Raji (cell line): ENCODE data around the gene TTLL3.

Source experiments
- POLR2A ChIP-seq: IDR thresholded peaks from 2 replicates; pipeline ENCODE4 v1.6.1; 2011; ENCODE audit warnings: low read depth, low read length, control low read depth; ENCODE audit not compliant: insufficient read depth

Gene TTLL3

DNA sequence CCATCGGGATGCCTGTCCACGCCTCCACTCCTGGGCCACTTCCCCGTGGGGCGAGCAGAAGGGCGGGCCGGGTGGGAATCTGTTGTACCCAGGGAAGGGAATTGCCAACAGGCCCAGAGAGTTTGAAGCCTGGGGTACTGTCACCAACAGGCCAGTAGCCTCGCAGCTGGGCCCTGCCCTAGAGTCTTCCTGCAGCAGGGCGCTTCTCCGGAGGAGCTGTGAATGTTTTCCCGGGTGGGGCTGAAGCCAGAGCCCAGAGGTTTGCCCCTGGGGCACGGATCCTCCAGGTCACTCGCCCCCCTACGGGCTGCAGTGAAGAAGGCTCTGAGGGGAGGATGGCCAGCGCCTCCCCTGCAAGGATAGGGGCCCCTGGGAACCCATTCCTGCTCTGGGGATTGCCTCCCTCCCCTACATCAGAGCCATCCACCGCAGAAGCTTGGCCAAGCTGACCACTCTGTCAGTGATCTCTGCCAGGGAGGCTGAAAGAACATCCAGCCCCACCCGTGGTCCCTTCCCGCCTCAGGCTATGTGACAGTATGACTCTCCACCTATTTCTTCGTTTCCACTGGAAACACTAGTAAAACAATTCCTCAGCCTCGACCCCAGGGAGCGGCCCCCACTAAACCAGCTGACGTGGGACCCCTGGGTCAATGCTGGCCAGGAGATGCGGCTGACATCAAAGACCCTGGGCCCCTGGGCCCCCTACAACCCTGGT is 53.2 kb downstream of the TTLL3 start:
- TF ChIP-seq POLR2A: no peak

DNA sequence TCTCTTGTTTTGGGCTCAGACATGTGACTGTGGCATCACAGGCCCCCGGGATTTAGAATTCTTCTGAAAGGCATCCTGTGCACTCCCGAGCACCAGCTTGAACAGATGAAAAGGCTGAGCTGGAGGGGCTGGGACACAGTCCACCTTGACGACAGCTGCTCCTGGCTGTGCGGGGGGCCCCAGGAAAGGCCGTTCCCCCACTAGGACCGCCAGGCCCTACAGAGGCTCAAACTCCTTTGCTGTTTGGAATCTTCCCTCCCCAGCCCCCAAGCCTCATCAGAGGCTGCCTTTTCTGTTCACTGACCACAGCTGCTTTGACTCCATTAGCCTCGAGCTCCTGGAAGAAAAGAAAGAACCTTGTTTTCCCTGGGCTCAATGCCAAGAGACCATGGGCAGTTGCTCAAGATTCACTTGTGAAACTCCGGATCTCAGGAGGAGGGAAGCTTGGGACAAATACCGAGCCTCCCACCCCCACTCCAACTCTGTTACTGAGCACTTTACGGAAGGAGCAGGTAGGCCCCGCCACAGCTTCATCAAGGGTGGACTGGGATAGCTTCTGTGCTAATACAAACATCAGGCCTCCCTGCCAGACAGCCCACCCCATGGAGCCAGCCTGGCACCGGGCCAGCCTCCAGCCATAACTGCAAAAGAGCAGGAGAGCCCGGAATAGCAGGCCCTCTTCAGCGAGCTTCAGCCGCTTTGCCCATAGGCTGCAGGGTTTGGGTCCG is 54.3 kb downstream of the TTLL3 start:
- no peak for TF ChIP-seq POLR2A

DNA sequence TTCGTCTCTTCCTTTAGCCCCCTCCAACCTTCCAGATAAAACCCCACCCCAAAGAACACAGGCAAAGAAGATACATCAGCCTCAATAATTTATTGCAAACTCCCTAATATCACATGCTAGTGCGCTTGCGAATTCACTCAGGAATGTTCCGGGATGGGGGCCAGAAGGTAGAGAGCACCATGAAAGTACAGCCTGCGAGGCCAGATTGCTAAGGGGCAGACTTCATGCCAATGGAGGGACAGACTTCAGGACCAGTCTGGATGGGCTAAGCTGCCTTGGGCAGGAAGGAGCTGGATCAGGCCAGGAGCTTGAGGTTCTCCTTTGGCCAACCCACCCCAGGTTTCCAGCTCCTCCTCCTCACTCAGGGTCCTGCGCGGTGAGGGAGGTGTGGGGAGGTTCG is 56.6 kb downstream of the TTLL3 start:
- no peak for TF ChIP-seq POLR2A

DNA sequence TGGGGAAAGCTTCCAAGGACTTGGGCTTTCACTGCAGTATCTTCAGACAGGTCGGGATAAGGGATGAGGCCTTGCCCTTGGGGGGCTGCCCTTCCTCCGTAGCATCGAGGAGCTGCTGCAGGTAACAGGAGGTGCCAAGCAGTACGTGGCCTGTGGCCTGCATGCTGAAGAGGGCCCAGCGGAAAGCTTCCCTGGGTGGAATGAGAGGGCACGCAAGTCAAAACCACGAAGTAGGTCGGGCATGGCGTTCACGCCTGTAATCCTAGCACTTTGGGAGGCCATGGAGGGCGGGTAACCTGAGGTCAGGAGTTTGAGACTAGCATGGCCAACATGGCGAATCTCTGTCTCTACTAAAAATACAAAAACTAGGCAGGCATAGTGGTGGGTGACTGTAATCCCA is 57.0 kb downstream of the TTLL3 start:
- TF ChIP-seq POLR2A: no peak

DNA sequence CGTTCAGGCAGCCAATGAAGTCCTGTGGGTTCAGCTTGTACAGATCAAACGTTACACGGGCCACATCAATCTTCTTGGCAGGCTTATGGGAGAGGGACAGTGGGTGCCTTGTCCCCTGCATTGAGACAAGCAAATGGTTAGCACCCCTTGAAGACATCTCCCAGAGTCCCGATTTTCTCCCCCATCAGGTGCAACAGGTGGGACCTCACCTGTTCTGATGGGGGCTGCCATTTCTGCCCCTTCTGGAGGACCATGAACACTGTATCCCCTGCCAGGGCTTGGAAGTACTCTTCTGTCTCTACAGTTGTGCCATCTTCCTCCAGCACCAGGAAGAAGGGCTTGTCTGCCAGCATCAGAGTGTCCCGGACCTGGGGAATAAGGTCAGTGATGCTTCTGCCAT is 59.9 kb downstream of the TTLL3 start:
- no peak for TF ChIP-seq POLR2A

DNA sequence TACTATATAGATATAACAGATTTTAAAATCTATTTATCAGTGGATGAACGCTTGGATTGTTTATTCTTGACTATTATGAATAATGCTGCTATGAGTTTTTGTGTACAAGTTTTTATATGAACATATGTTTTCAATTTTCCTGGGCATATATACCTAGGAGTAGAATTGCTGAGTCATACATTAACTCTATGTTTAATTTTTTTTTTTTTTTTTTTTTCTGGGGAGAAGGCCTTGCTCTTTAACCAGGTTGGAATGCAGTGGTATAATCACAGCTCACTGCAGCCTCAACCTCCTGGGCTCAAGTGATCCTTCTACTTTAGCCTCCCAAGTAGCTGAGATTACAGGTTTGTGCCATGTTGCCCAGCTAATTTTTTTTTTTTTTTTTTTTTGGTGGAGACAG is 60.9 kb downstream of the TTLL3 start:
- no peak for TF ChIP-seq POLR2A

DNA sequence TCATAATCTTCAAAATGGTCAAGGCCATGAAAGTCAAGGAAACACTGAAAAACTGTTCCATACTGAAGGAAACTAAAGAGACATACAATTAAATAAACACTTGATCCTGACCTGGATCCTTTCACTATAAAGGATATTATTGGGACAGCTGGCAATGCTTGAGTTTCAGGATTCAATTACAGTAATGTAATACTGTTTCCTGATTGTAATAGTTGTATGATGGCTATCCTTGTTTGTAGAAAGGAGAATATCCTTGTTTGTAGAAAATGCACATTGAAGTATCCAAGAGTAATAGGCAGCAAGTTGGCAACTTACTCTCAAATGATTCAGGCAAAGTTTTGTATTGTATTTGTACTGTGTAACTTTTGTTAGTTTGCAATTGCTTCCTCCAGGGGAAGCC is 65.4 kb downstream of the TTLL3 start:
- no peak for TF ChIP-seq POLR2A

DNA sequence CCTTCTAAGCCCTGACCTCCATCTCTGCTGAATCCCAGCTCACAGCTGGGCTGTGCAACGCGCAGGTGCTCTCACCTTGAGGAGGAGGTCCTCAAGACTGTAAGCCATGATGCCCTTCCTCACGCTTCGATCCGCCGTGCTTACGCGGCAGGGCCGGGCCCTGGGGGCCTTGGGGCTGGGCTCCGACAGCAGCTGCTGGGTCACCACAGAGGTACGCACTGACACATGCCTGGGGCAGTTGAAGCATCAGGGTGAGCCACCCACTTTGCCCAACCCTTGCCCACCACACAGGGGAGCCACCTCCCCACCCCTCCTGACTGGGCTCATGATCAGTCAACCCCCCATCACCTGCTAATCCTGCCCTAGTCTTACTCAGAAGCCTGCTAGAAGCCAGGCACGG is 66.9 kb downstream of the TTLL3 start:
- no peak for TF ChIP-seq POLR2A

DNA sequence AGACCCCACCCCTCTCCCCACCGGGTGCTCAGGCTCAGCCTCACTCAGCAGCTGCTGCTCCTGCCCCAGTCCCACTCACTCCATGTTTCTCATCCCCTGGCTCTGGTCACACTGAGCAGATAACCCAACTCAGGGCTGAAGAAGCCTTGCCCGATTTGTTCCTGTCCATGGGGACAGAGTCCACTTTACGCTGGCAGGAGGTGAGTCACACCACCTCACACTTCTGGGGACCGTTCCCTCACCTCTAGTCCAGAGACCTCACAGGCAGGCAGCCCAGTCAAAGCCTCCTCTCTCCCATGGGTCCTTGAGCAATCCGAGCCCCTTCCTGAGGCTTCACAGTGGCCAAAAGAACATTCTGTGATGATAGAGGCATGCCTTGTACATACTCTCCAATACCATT is 68.6 kb downstream of the TTLL3 start:
- TF ChIP-seq POLR2A: no peak

DNA sequence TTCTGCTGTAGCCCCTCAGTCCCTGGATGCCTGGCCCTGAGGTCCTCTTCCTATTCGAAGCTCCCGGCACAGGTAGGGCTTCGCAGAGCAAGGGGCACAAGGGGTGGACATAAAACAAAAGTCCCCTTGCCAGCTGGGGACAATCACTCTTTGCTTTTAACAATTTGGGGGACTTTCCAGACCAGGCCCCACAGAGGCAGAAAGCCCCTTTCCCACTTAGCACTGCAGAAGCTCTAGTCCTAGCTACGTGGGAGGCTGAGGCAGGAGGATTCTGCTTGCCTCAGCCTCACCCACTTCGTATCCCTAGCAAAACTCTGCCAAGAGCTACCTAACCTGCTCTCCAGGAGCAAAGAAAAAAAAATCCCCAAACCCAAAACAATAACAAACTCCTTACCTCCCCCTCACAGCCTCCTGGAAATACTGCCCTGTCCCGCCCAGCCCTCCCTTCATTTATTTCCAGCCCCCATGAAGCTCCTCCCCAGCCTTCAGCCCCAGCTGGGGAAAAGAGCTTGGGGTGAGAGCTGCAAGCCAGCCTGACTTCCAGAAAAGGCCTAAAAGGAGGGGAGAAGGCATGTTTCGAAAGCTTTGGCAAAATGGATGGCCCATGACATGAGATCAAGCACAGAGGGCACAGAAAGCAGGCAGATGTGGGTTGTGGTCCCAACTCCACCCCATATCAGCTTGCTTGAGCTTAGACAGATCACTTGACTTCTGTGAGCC is 69.9 kb downstream of the TTLL3 start, which contains the start of gene CIDEC:
CIDEC (minus strand) TSS at position 424 of the 720 bp plus-strand sequence. CDS start 1,767 bp downstream, outside the sequence.
- TF ChIP-seq POLR2A: no peak

DNA sequence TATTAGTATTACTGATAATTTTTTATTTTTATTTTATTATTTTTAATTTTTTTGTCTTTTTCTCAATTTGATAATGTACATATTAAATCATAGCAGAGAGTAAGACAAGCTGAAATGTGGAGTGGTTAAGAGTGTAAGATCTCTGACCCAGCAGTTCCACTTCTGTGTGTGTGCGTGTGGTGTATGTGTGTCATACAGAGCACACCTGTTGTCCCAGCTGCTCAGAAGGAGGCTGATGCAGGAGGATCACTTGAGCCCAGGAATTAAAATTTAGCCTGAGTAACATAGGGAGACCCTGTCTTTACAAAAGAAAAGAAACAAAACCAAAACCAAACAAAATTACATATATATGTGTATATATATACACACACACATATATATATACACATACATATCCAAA is 71.4 kb downstream of the TTLL3 start:
- TF ChIP-seq POLR2A: no peak

DNA sequence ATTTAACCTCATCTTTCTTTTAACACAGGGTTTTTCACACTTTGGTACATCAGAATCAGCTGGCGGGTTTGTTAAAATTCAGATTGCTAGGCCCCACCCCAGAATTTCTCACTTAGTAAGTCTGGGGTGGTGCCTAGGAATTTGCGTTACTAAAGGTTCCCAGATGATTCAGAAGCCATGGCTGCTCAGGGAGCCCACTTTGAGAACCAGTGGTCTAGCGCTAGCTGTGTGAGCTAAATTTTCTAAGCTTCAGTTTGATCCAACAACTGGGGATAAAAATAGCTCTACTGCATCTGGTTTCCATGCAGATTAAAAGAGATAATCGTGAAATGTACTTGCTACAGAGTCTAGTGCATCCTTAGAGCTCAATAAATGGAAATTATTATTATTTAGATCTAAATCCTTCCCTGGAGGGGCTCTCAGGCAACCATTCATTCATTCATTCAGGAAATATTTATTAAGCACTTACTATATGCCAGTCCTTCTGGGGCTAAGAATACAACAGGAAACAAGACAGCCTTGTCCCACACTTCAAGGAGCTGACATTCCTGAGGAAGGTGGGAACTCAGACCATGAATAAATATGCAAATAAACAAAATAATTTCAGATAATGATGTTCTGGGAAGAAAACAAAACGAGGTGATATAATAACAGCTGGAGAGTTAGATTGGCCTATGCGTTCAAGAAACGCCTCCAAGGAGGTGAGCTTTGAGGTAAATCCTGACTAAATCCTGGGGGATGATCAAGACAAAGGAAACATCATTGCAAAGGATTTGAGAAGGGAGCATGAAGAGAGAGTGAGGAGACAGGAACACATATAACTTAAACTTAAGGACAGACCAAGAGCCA is 73.9 kb downstream of the TTLL3 start:
- no peak for TF ChIP-seq POLR2A

DNA sequence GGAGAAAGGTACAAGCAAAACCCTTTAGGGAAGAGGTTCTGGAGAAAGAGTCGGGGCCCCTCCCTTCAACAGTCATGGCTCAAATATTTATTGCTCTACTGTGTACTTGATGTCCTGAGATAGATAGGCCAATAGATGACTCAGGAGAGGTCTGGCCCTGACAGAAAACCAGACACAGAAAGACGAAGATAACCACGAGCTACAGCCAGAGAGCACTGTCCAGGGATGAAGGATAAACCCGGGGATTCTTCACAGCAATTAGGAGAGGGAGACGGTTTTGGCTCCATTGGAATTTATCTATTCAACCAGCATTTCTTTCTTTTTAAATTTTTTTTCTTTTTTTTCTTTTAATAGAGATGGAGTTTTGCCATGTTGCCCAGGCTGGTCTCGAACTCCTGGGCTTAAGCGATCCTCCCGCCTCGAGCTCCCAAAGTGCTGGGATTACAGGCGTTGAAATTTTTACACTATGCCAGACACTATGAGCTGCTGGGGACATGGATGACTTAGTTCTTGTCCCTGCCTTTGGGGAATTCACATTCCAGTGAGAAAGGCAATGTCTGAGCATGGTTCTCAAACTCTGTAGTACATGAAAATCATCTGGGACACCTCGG is 74.6 kb downstream of the TTLL3 start:
- no peak for TF ChIP-seq POLR2A
